ENCODE measurements around the gene CAPN15.

DNA sequence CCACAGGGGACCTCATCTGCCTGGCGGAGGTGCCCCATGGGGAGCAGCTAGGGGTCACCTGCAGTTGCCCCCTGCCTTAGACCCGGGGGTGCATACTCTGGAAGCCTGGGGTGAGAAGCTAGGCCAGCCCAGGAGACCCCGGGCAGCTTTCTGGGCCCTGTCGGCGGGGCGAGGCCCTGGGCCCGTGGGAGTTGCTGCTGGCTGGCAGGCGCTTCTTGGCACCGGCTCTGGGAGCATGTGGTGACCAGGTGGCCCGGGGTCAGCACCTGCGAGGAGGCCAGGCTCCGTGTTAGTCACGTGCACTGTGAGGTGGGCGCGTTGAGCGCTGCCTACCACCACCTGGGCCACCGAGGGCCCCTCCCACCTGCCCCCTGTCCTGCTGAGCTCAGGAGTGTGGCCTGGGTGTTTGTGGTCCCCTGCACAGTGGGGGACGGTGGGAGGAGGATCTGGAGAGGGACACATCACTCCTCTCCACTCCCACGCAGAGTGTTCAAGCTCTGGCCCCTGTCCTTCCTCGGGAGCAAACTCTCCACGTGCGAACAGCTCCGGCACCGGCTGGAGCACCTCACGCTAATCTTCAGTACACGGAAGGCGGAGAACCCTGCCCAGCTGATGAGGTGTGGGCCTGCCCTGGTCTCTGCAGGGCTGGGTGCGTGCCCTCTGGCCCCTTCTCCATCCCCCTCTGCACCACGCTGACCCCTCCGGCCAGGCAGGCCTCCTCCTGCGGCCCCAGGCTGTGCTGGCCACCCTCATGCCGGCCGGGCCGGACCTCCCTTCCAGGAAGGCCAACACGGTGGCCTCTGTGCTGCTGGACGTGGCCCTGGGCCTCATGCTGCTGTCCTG lies 48.1 kb downstream of the CAPN15 start:
- TF ChIP-seq ZNF8 (CRISPR knock-in tag; IDR thresholded peaks at IDR 0.05) (no peak), ZNF70 (CRISPR knock-in tag; IDR thresholded peaks at IDR 0.05) (no peak), TOX (CRISPR knock-in tag; IDR thresholded peaks at IDR 0.05; ENCODE audit: borderline replicate concordance) (no peak), OSR1 (CRISPR knock-in tag; IDR thresholded peaks at IDR 0.05) (no peak), ZNF565 (CRISPR knock-in tag; conservative IDR thresholded peaks at IDR 0.05; ENCODE audit: low read depth) (no peak), SNAI2 (CRISPR knock-in tag; IDR thresholded peaks at IDR 0.05) (no peak), ZFP30 (CRISPR knock-in tag; IDR thresholded peaks at IDR 0.05) (no peak), GLIS3 (CRISPR knock-in tag; IDR thresholded peaks at IDR 0.05) (no peak), PPARA (CRISPR knock-in tag; IDR thresholded peaks at IDR 0.05; ENCODE audit: borderline replicate concordance) (no peak)
- TF ChIP-seq, protein P1, sequence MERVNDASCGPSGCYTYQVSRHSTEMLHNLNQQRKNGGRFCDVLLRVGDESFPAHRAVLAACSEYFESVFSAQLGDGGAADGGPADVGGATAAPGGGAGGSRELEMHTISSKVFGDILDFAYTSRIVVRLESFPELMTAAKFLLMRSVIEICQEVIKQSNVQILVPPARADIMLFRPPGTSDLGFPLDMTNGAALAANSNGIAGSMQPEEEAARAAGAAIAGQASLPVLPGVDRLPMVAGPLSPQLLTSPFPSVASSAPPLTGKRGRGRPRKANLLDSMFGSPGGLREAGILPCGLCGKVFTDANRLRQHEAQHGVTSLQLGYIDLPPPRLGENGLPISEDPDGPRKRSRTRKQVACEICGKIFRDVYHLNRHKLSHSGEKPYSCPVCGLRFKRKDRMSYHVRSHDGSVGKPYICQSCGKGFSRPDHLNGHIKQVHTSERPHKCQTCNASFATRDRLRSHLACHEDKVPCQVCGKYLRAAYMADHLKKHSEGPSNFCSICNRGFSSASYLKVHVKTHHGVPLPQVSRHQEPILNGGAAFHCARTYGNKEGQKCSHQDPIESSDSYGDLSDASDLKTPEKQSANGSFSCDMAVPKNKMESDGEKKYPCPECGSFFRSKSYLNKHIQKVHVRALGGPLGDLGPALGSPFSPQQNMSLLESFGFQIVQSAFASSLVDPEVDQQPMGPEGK (CRISPR knock-in tag; IDR thresholded peaks at IDR 0.05; ENCODE audit: borderline replicate concordance), result no peak
- TF ChIP-seq, protein P2, sequence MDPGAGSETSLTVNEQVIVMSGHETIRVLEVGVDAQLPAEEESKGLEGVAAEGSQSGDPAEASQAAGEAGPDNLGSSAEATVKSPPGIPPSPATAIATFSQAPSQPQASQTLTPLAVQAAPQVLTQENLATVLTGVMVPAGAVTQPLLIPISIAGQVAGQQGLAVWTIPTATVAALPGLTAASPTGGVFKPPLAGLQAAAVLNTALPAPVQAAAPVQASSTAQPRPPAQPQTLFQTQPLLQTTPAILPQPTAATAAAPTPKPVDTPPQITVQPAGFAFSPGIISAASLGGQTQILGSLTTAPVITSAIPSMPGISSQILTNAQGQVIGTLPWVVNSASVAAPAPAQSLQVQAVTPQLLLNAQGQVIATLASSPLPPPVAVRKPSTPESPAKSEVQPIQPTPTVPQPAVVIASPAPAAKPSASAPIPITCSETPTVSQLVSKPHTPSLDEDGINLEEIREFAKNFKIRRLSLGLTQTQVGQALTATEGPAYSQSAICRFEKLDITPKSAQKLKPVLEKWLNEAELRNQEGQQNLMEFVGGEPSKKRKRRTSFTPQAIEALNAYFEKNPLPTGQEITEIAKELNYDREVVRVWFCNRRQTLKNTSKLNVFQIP (CRISPR knock-in tag; IDR thresholded peaks at IDR 0.05; ENCODE audit: borderline replicate concordance, low read depth), result no peak
